NCI-H69 (cell line): Measurements from ENCODE around the gene GATA5.

Experiments used
- DNase-seq: peaks from one replicate; lab custom pipeline; 2025; lab: John Stamatoyannopoulos, UW

The GATA5 gene

DNA sequence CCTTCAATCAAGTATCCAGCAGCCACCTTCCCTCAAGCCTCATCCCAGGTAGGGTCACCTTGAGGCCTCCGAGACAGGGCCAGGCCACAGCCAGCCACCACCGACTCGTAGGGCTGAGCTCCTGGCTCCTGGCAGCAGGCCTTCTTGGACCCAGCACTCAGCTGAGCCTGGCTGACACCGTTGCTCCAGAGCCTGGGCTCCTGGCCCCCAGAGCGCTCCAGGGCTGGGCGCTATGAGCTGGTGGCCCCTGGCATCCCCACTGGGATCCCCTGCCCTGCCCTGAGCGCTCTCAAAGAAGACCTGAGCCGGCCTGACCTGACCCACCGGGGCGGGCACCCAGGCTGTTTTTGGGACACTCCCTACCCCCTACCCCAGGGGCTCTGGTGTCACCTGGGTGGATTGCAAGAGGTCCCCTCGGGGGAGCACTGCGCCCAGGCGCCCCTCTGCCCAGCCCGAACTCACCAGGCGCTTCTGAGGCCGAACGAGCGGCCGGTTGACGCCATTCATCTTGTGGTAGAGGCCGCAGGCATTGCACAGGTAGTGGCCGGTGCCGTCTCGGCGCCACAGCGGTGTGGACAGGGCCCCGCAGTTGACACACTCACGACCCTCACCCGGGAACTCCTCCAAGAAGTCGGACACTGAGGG, 2.7 kb downstream of the GATA5 start:
- no peak for DNase-seq

DNA sequence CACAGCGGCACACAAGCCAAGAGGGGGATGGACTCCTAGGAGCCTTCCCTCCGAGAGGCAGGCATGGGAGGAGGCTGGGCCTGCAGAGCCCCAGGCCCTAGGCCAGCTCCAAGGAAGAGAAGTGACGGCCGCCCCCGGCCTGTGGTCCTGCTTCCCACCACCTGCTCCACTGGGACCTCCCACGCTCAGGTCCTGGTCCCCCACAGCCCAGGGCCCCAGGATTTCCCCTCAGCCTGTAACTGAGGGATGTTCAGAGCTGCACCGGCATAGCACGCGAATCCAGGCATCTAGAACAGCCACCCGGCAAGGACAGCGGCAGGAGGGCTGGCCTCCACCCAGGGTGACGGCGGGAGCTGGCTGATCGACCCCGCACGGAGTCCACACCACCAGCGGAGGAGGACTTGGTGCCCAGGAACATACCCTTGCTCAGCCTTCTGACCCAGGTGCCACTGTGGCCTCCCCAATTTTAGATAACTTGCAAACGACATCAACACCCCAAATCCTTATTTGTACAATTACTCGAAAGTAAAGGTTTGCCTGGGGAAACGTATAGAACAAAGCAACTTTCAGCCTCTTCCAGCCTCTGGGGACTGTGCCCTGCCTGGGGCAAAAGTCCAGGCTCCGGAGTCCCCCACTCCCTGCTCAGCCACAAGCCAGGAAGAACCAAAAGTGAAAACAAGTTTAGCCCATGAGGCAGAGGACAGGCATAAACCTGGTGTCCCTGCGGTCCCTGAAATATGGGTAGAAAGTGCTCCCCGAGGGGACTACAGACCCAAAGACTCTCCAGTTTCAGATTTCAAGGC, 3.5 kb downstream of the GATA5 start:
- no peak for DNase-seq

DNA sequence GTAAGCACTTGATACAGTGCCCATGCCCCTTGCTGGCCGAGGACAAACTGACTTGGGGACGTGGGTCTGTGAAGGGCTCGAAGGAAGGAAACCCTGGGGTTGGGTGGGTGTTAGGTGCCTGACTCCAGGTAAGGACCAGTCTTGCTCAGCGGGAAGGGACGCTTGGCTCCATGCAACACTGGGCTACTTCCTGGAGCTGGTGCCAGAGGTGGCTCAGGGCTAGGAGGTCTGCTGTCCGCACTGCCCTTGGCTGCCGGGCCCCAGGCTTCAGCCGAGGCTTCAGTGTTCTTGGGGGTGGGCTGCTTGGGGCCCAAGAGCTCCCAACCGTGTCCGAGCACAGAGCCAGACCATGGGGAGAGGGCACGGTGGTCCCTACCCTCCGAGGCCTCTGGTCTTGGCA, 5.3 kb downstream of the GATA5 start:
- DNase-seq = no peak

DNA sequence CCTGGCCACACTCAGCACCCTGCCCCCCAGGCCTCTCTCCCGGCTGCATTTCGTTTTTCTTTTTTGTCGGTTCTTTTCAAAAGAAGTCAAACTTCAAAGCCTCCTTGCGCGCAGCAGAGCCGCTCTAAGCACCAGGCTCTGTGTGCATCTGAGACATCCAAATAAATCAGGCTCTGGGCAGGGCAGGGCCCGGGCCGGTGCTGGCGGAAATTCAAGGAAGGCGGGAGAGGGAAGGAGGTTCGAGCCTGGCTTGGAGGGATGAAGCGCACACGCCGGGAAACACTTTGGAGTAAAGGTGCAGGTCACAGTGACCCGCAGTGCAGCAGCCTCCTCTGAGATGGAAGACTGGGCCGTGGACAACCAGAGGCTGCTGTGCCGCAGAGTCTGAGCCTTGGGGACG, 5.8 kb downstream of the GATA5 start:
- no peak for DNase-seq

DNA sequence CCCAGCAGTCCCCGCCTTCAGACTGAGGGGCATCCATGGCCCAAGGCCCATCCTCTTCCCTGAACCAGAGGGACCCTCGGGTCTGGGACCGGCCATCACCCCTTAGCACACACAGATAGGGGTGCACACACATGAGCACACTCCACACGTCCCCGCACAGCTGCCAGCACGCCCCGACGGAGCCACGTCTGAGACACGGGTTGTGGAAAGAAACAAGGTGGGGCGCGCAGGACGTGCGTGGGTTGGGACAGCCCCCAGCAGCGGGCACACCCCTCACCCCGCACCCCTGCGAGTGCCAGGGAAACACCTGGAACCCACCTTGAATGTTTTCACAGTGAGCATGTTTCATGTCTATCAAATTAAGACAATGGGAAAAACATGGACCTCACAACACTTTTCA, 6.4 kb downstream of the GATA5 start:
- DNase-seq = no peak

DNA sequence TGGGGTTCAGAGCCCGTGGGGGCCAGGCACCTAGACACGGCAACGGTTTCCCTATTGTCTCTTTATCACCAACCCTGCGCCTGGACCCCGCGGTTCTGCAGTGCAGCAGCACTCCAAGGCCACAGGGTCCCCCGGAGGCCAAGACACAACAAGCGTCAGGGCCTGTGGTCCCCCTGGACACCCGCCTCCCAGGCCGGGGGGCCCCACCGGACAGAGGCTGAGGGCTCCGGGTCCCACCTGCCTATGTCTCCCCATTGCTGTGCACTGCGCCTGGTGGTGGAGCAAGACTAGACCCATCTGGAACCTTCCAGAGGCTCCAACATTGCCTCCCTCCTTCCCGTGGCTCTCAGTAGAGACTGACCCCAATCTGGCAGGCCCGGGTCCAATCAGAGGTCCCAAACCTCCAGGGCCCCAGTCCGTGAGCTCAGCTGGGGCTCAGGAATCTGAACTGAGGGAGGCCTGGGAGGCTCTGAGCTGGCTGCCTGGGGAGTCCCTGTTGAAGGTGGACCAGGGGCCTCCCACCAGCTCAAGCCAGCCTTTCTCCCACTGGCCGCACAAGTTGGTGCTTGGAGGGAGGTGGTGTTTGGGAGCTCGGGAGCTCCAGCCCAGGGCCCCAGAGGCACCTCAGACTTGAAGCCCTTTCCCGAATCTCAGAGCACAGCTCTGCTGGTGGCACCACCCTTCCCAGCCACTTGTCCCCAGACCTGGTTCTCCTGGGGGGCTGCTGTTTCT, 8.8 kb downstream of the GATA5 start:
- no peak for DNase-seq

DNA sequence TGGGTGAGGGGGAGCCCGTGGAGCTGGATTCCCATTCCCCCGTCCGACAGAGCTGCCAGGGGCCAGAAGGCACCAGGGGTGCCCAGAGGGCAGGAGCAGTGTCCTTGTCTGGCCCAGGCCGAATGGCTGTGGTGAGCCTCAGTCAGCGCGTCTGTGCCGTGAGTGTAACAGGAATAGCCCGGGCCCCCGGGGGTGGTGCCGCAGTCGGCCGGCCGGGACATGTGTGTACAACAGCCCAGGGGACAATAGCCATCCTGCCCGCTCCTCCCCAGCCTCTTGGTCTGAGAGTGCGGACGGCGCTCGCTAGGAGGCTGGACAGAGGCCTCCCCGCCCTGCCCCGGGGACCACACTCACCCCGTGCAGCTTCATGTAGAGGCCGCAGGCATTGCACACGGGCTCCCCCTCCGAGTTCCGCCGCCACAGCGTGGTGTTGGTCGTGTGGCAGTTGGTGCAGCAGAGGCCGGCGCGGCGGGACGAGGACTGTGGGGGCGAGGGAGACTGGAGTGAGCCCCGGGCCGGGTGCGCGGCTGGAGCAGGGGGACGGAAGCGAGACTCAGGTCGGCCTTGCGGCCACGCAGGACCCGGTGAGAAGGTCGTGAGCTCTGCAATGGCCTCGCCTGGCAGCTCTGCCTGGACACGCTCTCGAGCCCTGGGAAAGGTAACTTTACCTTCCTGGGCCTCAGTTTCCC, 9.6 kb downstream of the GATA5 start:
- no peak for DNase-seq

DNA sequence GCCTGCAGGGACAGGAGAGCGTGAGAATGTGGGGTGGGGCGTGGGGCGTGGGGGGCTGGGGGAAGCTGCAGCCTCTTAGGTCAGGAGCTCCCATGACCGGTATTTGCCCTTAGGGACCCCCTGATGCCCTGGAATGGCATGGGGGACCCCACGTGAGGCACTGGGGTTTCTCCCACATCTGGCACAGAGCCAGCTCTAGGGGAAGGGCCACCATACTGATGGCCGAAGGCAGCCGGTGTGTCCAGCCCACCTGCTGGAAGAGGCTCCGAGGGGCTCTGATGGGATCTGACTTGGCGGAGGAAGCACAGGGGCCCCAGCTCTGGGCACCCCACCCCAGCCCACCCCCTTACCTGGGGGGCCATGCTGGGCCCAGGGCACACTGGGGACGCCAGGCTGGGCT, 10.8 kb downstream of the GATA5 start:
- no peak for DNase-seq

DNA sequence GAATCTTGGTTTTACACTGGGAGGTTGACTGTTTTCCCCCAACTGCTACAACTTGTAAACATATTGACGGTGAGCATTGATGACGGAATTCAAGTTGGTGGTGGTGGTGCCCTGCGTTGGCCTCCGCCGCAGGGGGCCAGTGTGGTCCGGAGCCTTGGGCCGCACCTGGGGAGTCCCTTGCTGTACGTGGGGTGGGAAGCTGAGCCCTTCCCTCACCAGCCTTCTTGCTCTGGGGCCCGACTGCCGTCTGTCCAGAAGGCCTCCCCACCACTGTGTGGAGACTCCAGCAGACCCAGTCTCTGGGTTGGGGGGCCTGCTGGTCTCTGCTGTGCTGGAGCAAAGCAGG, 11.4 kb downstream of the GATA5 start:
- no peak for DNase-seq

DNA sequence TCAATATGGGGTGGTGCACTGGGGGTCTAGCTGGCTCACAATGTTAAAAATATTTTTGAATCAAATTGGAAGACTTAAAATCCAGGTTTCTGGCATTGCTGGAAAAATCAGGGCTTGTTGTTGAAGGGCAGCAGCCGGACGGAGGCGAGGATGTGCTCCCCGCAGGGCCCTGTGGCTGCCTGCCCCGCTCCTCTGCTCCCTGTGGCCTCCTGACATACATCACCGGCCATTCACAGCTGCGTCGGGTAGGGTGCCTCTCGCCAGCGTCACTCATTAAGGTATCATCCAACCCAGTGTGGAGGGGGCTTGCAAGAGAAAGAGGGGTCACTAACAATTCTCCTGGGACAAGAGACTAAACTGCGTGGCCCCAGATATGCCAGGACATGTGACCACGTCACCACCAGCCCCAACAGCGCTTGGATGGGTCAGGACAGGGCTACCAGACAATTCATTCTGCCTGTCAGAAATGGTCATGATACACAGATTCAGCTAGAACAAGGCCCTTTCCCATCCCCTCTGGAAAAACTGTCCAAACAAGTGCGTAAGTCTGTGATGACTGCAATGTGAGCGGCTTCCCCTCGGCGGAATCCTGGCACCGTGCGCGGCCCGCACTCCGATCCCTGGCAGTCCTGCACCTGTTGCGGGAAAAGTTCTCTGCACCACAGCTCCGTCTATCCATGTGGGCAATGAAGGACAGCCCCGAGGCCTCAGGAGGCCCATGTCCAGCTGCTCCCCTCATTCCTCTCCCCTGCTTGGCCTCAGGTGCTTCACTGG, 12.0 kb downstream of the GATA5 start:
- no peak for DNase-seq

DNA sequence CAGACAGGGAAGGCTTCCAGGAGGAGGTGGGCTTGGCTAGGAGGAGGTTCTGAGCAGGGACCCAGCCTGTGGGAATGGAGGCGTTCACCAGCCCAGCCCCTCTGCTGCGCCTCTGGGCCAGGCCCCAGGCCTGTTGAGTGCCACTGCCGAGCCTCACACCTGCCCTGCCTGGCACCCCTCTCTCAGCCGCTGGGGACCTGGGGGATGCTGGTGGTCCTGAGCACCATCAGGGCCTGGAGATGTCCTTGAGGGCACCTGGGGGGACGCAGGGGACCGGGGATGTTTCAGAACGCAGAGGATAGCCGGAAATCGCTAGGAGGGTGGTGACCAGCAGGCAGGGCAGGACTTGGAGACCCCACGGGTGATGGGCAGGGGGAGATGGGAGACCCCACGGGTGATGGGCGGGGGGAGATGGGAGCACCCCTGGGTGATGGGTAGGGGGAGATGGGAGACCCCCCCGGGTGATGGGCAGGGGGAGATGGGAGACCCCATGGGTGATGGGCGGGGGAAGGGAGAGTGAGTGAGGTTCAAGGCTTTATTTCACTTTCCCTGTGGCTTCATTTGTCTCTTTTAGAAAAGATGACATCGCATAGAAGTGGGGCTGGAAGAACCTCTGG, 12.7 kb downstream of the GATA5 start:
- DNase-seq = no peak

DNA sequence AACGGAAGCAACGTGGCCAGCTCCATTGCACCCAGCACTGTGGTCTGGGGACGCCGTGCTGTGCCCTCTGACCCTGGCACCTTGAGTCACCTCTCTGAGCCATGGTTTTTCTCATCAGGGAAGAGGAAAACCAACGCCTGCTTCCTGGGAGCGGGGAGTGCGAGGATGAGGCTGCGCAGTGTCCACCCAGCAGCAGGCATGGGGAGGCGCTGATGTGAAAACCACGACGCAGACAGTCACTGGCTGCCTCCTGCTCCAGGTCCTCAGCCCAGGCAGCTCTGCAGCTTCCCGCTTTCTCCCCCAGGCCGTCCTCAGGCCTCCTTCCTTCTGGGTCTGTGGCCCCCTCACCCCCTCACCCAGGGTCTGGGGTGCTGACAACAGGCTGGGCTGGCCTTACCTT, 14.0 kb downstream of the GATA5 start:
- DNase-seq = no peak

DNA sequence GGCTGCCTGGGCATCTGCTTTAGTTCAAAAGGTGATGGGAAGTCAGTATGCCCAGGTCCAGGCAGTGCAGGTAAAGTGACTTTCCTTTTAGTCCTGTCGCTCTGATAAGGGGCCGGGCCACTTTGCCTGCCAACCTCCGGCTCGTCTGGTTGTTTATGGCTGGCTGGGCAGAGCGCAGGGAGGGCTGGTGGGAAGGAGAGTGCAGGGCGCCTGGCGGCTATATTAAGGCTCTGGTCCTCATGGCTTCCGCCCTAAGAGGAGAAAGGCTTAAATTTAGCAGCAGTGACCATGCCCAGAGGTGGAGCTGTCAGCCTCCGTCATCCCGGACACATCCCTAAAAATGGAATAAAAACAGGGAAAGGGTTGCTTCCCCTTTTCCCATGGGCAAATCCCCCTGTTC, 14.6 kb downstream of the GATA5 start:
- DNase-seq = no peak

DNA sequence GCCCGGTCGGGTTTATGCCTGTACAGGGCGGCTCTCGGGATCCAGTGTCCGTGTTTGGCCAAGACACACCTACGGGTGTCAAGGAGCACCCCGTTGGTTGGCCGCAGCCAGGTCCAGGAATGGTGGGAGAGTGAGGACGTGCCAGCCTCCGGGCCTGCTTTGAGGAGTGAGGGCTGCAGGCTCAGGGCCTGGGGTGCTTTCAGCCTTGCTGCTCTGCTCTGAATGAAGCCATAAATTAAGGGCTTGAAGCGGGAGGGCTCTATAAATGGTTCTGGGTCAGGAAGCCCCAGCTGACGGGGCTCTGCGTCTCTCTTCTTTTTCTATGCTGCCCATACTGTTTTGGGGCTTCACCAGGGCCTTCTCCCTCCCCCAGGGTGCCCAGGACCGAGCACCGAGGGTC, 15.1 kb downstream of the GATA5 start:
- DNase-seq = no peak

DNA sequence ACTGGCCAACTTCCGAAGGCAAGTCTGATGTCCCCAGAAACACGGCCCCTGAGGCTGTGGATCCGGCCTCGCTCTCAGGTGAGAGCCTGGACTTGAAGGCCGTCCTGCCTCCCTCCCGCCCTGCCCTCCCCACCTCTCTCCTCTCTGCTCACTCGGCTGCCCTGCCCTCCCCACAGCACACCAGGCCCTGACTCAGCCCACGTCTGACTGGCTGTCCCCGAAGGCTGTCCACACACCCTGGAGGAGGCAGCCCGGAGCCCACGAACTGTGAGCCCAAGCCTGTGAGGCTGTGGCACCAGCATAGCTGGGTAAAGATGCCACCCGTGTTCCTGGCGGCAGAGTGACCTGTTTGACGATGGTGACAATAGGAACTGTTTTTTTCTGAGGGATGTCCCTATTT, 16.3 kb downstream of the GATA5 start:
- no peak for DNase-seq

DNA sequence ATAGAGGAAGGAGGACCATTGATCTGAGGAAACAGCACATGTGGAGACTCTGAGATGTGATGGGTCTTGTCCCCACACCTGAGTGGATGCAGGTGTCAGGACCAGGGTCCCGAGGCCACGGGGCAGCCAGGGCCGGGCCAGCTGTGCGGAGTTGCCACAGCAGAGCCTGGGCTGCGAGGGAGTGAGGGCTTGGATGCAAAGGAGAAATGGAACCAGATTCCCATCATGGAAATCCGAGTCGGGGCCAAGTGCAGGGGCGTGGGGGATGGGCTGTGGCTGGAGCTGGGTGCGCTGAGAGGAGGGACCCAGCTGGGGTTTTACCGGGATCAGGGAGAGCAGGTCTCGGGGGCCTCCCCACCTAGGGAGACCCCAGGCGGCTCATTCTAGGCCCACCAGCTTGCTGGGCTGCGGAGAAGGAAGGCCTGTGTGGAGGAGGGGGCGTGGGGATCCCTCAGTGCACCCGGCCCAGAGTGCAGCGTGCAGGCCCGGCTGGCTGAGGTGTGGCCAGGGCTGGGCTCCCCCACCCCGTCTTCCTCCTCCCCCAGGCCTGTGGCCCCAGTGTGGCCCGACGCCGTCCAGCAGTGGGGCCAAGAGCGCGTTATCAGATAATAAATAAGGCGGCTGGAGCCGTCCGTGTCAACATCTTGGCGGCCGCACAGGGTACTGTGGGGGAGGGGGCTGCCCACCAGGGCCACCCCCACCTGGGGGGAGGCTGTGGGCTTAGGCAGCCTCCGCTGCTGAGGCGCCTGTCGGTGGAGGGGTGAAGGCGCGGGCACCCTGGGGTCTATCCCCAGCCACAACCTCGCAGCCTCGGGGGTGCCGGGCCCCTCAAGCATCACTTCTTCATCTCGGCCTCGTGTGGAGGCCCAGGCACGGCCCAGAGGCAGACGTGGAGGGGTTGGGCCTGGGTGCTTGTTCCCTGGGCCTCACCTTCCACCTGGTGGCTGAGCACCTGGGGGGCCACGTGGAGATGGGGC, 17.2 kb downstream of the GATA5 start:
- DNase-seq = no peak

DNA sequence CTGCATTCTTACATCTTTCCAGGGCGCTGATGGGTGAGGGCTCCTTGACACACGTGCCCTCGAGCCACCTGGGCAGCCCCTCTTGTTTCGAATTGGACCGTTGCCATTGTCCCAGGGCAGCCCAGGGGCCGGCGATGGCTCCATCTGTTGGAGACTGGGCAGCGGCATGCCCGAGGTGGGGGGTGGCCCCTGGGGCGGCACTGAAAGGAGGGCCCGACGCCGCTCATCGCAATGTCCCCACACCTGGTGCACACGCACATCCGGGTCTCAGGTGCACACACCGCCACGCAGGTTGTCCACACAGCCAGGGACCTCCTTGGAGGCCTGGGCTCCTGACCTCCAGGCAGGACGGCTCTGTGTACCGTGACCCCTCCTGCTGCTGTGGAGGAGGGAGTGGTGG, 18.0 kb downstream of the GATA5 start:
- DNase-seq = no peak

DNA sequence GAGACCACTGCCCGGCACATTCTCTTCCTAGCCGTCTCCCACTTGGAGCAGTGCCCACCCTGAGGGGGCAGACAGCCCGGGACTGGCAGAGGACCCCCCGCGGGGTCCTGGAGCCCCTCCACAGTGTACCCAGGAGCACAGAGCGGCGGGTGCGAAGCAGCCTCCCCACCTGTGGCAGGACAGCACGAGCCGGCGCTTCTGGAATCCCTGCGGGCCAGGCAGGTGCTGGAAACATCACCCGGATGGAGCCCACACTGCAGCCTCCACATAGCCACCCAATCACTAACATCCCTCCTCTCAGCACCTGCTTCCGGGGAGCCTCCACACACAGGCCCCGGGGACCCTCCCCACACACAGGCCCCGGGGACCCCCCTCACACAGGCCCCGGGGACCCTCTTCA, 18.7 kb downstream of the GATA5 start:
- DNase-seq = no peak

DNA sequence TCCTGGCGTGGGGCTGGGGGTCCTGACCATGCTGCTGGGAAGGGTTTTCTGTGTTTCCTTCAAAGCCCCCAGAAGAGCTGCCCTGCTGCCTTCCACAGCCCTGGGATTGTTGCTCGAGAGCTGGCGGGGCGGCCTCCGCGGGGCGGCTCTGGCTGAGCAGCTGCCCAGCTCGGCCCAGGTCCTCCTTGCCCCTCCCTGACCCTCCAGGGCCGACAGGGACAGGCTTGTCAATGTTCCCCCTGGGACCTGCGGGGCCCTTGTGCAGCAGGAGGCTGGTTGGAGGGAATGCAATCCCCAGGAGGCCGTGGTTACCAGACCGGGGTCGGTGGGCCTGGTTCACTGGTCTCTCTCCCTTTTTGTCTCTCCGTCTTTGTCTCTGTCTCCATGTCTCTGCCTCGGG, 19.9 kb downstream of the GATA5 start:
- DNase-seq = no peak

DNA sequence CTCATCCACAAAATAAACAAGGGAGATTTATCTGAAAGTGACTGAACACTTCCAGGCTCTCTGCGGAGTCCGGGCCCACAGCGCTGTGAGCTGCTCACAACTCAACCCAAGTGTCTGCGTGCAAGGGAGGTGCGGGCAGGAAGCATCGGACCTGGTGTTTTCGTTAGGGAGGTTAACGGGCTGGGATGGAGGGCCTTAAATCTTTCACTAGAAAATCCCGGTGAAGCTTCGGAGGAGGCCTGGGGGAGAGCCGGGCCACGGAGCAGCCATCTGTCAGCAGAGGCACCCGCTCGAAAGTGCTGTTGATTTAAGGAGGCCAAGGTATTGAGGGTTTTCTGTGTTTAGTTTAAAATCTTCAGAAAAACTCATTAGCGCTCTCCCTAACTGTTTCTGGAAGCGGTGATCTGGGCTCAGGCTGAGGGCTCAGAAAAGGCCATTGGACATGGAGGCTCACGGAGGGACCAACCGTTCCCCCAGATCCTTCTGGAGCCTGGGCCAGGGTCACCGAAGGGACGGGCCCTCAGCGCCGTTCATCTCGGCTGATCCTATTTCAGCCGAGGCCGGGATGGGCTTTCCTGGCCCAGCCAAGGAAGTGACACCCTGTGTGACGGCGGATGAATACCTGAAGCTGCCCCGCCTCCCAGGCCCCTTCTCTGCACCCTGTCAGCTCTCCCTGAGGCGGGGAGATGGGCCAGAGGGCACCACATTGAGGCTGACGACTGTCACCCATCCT, 20.7 kb downstream of the GATA5 start:
- no peak for DNase-seq
